ENCODE results near the gene TMC5.

GRCh38 chr16:19482291-19482690 is 64.6 kb downstream of the TMC5 start:
- no peak for TF ChIP-seq CTCF (IDR thresholded peaks at IDR 0.05)
- TF ChIP-seq EP300 (IDR thresholded peaks at IDR 0.05), result no peak
